HPDE6-E6E7 (cell line): ENCODE results near the gene FHIT.
"Not testable (repeated sequence)": the region's sequence is repeated elsewhere in the genome, so short reads cannot be mapped to it uniquely, and the experiment has no call there.

Experiments used
- DNase-seq: peaks from one replicate; pipeline ENCODE4 v3.0.0; 2011; ENCODE audit warnings: missing footprints; ENCODE audit errors: extremely low spot score

FHIT gene

GRCh38 chr3:60707452-60708020 lies 543.7 kb downstream of the FHIT start:
- DNase-seq, result no peak

- no peak for DNase-seq
Measured at GRCh38 chr3:60703956-60704736, 547.1 kb downstream of the FHIT start.

- DNase-seq, result no peak
Measured at GRCh38 chr3:60703008-60703407, 548.2 kb downstream of the FHIT start.

GRCh38 chr3:60698117-60698516 lies 553.1 kb downstream of the FHIT start:
- DNase-seq, result no peak

DNA sequence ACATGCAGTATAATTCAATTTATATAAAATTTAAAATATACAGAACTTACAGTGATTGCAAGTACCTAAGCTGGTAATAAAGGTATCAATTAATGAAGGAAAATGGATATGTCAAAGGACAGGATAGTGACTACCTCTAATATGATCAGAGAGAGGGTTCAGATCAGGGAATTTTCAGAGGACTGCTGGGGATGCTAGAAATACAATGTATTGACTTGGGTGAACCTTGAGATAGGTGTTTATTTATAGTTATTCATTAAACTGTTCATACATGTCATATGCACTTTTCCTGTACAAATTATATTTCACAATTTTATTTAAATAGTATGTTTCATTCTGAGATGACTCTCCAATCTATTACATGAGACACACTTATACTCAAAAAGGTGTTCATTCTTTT lies 554.1 kb downstream of the FHIT start:
- no peak for DNase-seq

DNA sequence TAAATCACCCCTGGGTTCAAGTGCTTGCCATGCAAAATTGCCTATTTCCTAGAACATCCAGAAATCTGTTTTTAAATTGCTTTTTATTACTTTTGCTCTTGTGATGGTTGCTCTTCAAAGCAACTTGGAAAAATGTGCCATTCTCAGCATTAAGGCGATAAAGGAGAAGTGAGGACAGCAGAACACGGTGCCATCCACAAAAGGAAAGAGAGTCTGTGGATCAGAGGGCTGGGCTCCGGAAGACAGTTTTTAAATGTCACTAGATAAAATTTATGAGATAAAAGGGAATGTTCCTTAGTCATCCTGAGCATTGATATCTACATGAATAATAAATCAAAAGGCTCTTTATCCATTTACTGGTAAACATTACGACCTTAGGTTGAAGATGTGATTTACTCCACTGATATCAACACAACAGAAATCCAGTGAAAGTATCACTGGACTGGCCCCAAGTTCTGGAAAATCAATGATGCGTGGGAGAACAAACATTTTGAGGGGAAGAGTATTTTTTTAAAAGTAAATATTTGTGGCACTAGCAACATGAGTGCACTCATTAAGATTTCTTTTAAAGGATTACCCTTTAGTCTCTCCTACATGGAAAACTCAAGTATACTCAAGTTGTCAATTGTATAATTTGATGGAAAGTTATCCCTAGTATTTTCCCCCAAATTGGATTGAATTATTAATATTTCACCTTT lies 554.7 kb downstream of the FHIT start:
- no peak for DNase-seq

DNA sequence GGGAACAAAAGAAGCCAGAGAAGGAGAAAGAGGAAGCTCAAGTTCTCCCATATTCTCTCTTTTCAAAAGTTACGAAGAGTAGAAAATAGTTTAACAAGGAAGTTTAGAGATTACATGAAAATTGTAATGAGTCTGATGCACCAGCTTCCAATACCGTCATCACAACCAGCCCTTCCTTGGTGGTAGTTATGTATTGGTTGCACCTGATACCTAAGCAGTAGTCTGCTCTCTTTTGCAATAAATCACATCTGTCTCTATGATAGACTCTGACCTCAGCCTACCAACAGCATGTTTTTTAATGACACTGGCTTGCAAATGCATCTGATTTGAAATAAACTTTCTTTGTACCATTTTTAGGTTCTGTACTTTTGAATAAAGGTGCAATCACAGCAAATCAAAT lies 575.8 kb downstream of the FHIT start:
- no peak for DNase-seq

- DNase-seq, result no peak
Measured at GRCh38 chr3:60674870-60675269, 576.4 kb downstream of the FHIT start.

DNA sequence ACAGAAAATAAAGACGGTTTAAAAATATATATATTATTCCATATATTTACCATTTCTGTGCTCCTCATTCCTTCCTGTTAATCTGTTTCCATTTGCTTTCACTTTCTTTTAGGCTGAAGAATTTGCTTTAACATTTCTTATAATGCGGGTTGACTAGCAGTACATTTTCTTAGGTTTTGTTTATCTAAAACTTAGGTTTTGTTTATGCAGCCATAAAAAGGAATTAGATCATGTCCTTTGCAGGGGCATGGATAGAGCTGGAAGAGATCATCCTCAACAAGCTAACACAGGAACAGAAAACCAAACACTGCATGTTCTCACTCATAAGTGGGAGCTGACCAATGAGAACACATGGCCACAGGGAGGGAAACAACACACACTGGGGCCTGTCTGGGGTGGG lies 578.1 kb downstream of the FHIT start:
- no peak for DNase-seq

- DNase-seq, result not testable (repeated sequence)
Measured at GRCh38 chr3:60672337-60672736, 578.9 kb downstream of the FHIT start.

GRCh38 chr3:60669636-60670035 lies 581.6 kb downstream of the FHIT start:
- DNase-seq, result no peak

DNA sequence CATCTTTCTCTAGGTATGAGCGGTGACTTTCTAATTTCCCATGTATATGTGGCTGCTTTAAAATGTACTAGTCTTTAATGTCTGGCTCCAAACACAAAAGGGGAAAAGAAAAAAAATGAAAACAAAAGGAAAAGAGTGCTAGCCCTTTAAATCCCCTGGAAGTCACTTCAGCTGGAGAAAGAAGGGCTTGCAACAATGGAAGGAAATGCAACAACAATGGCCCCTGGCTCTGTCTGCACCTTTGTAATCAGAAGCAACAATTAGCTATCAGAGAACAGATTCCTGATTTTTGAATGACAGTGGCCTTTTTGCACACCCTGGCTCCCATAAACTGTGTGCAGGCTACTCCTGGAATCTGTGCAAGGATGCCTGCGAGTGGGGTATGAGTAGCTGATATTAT lies 591.2 kb downstream of the FHIT start:
- no peak for DNase-seq

DNA sequence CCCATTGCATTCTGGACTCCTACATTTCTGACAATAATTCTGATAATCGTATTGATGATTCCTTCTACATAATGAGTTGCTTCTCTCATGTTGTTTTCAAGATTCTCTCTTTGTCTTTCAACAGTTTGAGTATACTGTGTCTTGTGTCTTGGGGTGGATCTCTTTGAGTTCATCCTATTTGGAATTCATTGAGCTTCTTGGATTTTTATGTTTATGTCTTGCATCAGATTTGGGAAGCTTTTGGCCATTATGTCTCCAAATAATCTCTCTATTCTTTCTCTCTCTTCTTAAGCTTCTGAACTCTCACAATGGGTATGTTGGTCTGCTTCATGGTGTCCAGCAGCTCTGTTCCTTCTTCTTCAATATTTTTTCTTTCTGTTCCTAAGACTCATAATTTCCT lies 592.2 kb downstream of the FHIT start:
- DNase-seq, result no peak

DNA sequence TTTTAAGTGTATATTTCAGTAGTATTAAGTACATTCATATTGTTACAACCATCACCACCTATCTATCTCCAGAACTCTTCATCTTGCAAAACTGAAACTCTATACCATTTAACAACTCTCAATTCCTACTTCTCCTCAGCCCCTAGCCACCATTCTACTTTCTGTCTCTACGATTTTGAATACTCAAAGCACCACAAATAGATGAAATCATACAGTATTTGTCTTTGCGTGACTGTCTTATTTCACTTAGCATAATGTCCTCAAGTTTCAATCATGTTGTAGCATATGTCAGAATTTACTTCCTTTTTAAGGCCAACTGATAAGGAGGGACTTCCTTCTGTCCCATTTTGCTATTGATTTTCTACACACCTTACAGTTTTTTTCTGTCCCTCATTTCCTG lies 593.3 kb downstream of the FHIT start:
- DNase-seq, result no peak

DNA sequence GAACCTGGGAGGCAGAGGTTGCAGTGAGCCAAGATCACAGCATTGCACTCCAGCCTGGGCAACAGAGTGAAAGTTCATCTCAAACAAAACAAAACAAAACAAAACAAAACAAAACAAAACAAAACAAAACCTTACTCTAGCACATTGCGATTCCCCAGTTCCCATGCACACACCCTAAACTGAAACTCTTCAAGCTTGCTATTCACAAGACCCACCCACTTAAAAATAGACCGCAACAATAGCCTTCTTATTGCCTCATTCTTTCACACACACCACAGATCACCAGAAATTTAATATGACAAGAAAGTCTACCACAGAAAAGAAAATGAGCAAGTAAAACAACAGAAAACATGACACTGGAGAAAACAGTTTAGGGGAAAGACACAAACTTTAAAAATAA lies 598.4 kb downstream of the FHIT start:
- no peak for DNase-seq

DNA sequence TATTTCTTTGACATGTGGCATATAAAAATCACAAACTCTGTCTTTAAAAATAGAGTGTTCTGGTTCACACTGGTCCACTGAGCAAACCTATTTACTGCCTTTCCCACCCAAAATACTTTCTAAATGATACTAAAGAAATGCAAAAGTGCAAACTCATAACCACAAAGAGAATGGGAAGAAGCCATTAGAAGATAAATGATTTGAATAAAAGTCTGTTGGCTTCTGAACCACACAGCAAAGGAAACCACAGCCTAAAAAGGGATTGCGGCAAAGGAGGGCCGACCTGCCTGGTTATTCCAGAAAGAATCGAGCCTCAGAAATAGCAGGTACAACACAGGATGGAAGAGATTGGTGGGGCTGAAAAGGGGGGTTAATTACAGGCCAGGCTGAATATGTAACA lies 599.5 kb downstream of the FHIT start:
- no peak for DNase-seq

DNA sequence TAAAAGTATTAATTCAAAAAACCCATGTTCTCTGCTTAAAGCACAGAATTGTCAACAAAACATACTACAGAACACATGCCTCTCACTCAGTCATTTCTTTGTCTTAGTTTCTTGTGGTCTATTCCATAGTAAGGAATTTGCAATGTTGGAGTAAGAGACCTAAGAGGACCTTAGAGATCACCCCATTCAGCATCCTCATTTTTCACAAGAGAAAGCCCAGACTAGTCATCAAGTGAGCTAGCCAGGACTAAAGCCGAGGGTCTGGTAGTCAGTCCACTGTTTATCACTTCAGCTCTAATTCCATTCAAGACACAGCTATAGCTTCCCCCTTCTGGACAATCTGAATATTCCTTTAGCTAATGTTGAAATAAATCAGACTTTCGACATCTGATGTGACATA lies 601.1 kb downstream of the FHIT start:
- no peak for DNase-seq

DNA sequence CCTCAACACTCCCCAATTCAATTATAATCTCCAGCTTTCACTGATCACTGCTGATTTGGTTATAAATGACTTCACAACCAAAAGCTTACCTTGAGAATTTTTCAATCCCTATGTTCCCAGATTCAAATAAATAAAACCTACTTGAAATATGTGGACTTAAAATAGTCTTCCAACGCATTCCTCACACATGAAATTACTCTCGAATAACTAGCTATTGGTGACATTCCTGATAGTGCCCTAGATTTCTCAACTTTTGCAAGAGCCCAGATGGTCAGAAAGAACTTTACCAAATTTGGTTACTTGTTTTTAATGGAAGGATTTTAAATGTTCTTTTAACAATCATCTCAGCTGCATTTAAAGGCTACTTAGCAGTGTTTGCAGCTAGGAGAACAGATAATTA lies 605.5 kb downstream of the FHIT start:
- no peak for DNase-seq

DNA sequence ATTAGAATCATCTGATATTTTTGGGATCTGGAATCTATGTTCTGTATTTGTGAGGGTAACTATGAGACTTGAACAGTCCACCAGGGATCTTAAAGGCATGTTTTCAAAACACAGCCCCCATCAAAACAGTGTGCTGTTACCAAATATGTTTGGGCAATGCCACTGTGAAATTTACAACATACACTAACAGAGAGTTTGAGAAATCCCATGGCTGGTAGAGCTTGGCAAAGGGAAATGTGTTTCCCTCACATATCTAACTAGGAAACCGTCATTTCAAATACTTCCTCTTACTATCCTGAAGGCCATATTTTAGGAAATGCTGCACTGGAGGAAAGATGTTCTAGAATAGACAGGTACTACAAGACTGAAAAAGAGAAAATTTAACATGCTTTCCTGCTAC lies 607.4 kb downstream of the FHIT start:
- DNase-seq, result no peak

- no peak for DNase-seq
Measured at GRCh38 chr3:60641354-60641753, 609.9 kb downstream of the FHIT start.

DNA sequence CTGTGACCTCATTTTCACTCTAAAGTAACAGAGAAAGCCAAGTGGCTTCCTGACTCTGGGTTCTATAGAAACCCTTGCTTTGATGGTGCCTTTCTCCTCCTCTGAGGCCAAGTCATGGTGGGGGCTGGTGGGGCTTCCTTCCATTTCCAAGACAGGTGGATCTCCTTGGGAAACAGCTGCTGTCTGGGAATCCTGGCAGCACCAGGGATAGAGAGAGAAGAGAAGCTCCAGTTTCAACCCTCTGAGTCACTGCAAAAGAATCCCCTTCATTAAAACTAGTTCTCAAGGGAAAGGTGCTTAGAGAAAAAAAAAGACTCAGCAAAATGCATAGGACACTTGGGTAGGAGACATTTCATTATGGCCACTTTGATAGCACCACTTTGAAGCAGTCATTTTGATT lies 614.4 kb downstream of the FHIT start:
- DNase-seq, result no peak

GRCh38 chr3:60633644-60634043 lies 617.6 kb downstream of the FHIT start:
- DNase-seq, result no peak

GRCh38 chr3:60631509-60631908 lies 619.7 kb downstream of the FHIT start:
- DNase-seq, result no peak
